Measurements from ENCODE around the gene ACBD6.

GRCh38 chr1:180248176-180248575 is 254.2 kb downstream of the ACBD6 start:
- TF ChIP-seq EZH2phosphoT487 (IDR thresholded peaks at IDR 0.05; ENCODE audit: insufficient read depth, low read depth): no peak
- no peak for TF ChIP-seq EZH2 (IDR thresholded peaks at IDR 0.05; ENCODE audit: insufficient read depth, poor library complexity, severe bottlenecking)

Measured in GM23248 (cell line).